Breast epithelium (tissue), 4 donors: Measurements from ENCODE around the gene EPB41. TPM values are rescaled to one million over a fixed set of nuclear protein-coding genes. Genes with fewer than 3 reads are reported as not detected.

Source experiments
- DNase-seq, 2 donors: peaks; one replicate each; pipeline ENCODE4 v3.0.0-alpha.2; 2019; ENCODE audit warnings: low spot score in 2 of 2
- H3K27ac ChIP-seq, 2 donors: fragments of 200-600 bp; sonication (generic) in 1 of 2; one replicate each; pipeline ENCODE4 v1.5.1; 2016 to 2019; ENCODE audit warnings: mild to moderate bottlenecking in 1 of 2
- H3K27me3 ChIP-seq, 2 donors: fragments of 200-600 bp; sonication (generic) in 1 of 2; one replicate each; pipeline versions ENCODE4 v1.5.1 to v1.6.0; 2017 to 2019; ENCODE audit warnings: control low read depth in 1 of 2, mild to moderate bottlenecking in 1 of 2
- H3K36me3 ChIP-seq: fragments of 200-600 bp; one replicate; pipeline ENCODE4 v1.5.1; 2019
- H3K4me1 ChIP-seq, 2 donors: fragments of 200-600 bp; sonication (generic); one replicate each; pipeline ENCODE4 v1.5.1; 2016 to 2019; ENCODE audit warnings: control low read depth in 1 of 2
- H3K4me3 ChIP-seq, 3 donors: fragments of 200-600 bp; sonication (generic); 1 replicate in 2 of 3; 2 replicates in 1 of 3; pipeline ENCODE4 v1.5.1; 2016 to 2019; ENCODE audit warnings: mild to moderate bottlenecking in 3 of 3, moderate library complexity in 2 of 3
- H3K9me3 ChIP-seq, 2 donors: fragments of 200-600 bp; sonication (generic) in 1 of 2; one replicate each; pipeline ENCODE4 v1.5.1; 2016 to 2019; ENCODE audit warnings: control low read depth in 1 of 2
- CTCF ChIP-seq, 3 donors: fragments of 450-650 bp; IDR thresholded peaks; one replicate each; pipeline ENCODE4 v1.5.1; 2016 to 2017; ENCODE audit warnings: antibody characterized with exemption in 3 of 3, mild to moderate bottlenecking in 3 of 3, moderate library complexity in 3 of 3
- POLR2A ChIP-seq: fragments of 450-650 bp; IDR thresholded peaks from one replicate; pipeline ENCODE4 v1.6.1; 2016; ENCODE audit warnings: antibody characterized with exemption, mild to moderate bottlenecking, moderate library complexity
- POLR2AphosphoS5 ChIP-seq, 3 donors: sonication (generic); formaldehyde crosslinking; IDR thresholded peaks; one replicate each; pipeline ENCODE4 v1.6.1; 2017; ENCODE audit warnings: antibody characterized with exemption in 3 of 3
- intact Hi-C: fragments of 100-400 bp; cut with DNase I; formaldehyde crosslinking; loops from one replicate; pipeline ENCODE4 v1.15.1; 2023; ENCODE audit warnings: low total_unique reads
- total RNA-seq, 3 donors: library from RNA; depleted of rRNA; stranded (reverse); fragments of >200 nt; gene quantifications; one replicate each; pipeline ENCODE4 v1.1.0, GENCODE V29; 2016

Gene EPB41
- total RNA-seq, 3 donors from 2014 or later = 36.2 to 67.2 (median 51.8) TPM

- intact Hi-C loops = no loop called here
- DNase-seq = peak; percentile 57 to 73
Measured at GRCh38 chr1:29124366-29125236, 210.2 kb downstream of the EPB41 start.

GRCh38 chr1:29125237-29125641, 210.9 kb downstream of the EPB41 start:
- no peak for DNase-seq
- intact Hi-C loops = no loop called here
- peaks cover 0 to 6% of the 10 kb centered on the region in 2 donors for H3K4me1 ChIP-seq
- H3K27me3 ChIP-seq = peaks cover 0 to 13% of the 10 kb centered on the region in 2 donors
- TF ChIP-seq POLR2A (no peak), CTCF (IDR thresholded peaks at IDR 0.05) (no peak), POLR2AphosphoS5 (IDR thresholded peaks at IDR 0.05) (no peak)
- no peaks in the 10 kb centered on the region for H3K36me3 ChIP-seq
- peak overlapping the region; percentile 61 to 79 (median 68) for H3K4me3 ChIP-seq
- H3K9me3 ChIP-seq = no peaks in the 10 kb centered on the region
- peak overlapping the region; percentile 93 to 94 for H3K27ac ChIP-seq

More at GRCh38 chr1:29124366-29125236, 210.2 kb downstream of the EPB41 start:
- Histone ChIP-seq H3K9me3 (no peaks in the 10 kb centered on the region), H3K36me3 (no peaks in the 10 kb centered on the region), H3K27me3 (peaks cover 0 to 13% of the 10 kb centered on the region in 2 donors), H3K4me3 (peak overlapping the region; percentile 61 to 79 (median 68)), H3K27ac (peak overlapping the region; percentile 93 to 94), H3K4me1 (peaks cover 0 to 6% of the 10 kb centered on the region in 2 donors)
- TF ChIP-seq CTCF (IDR thresholded peaks at IDR 0.05) = peak; percentile 87 to 95 (median 95)
- peak; percentile 24 for TF ChIP-seq POLR2A
- peak; percentile 49 to 82 (median 79) for TF ChIP-seq POLR2AphosphoS5 (IDR thresholded peaks at IDR 0.05)

- no peaks in the 10 kb centered on the region for H3K9me3 ChIP-seq
- intact Hi-C loops = no loop called here
- DNase-seq = no peak
- H3K36me3 ChIP-seq = no peaks in the 10 kb centered on the region
- TF ChIP-seq POLR2A (no peak), POLR2AphosphoS5 (IDR thresholded peaks at IDR 0.05) (no peak), CTCF (IDR thresholded peaks at IDR 0.05) (no peak)
- H3K27me3 ChIP-seq = peaks cover 0 to 13% of the 10 kb centered on the region in 2 donors
- peak overlapping the region in 1 of 3 donors; percentile 68 for H3K4me3 ChIP-seq
- peaks cover 0 to 6% of the 10 kb centered on the region in 2 donors for H3K4me1 ChIP-seq
- peak overlapping the region; percentile 93 to 94 for H3K27ac ChIP-seq
Measured at GRCh38 chr1:29125788-29126187, 211.4 kb downstream of the EPB41 start.

- no peaks in the 10 kb centered on the region for H3K9me3 ChIP-seq
- H3K4me1 ChIP-seq = peaks cover 0 to 6% of the 10 kb centered on the region in 2 donors
- intact Hi-C loops = no loop called here
- DNase-seq = no peak
- peak overlapping the region in 1 of 2 donors; percentile 94 for H3K27ac ChIP-seq
- H3K4me3 ChIP-seq = no peak overlapping the region
- TF ChIP-seq CTCF (IDR thresholded peaks at IDR 0.05) = no peak
- no peak for TF ChIP-seq POLR2A
- TF ChIP-seq POLR2AphosphoS5 (IDR thresholded peaks at IDR 0.05) = no peak
- no peaks in the 10 kb centered on the region for H3K36me3 ChIP-seq
- peaks cover 0 to 11% of the 10 kb centered on the region in 2 donors for H3K27me3 ChIP-seq
Measured at GRCh38 chr1:29126198-29126597, 211.8 kb downstream of the EPB41 start.

GRCh38 chr1:29128739-29129138, 214.4 kb downstream of the EPB41 start:
- TF ChIP-seq POLR2A (no peak), POLR2AphosphoS5 (IDR thresholded peaks at IDR 0.05) (no peak), CTCF (IDR thresholded peaks at IDR 0.05) (no peak)
- intact Hi-C loops = no loop called here
- H3K4me1 ChIP-seq = no peaks in the 10 kb centered on the region
- no peaks in the 10 kb centered on the region for H3K9me3 ChIP-seq
- DNase-seq = no peak
- no peak overlapping the region for H3K27ac ChIP-seq
- no peak overlapping the region for H3K4me3 ChIP-seq
- no peaks in the 10 kb centered on the region for H3K36me3 ChIP-seq
- H3K27me3 ChIP-seq = no peaks in the 10 kb centered on the region
